ENCODE measurements around the gene TMEM92. TPM values are rescaled to one million over a fixed set of nuclear protein-coding genes. Genes with fewer than 3 reads are reported as not detected.

TMEM92 gene
- total and polyA plus RNA-seq, 5 donors from 2014 or later, result not detected

- no peak overlapping the region for H3K4me3 Mint-ChIP-seq
- no peaks in the 10 kb centered on the region for H3K27me3 ChIP-seq (ENCODE audit: control insufficient read depth, insufficient read depth, low read length)
Observed at GRCh38 chr17:50275279-50275678, 1.0 kb downstream of the TMEM92 start.

DNA sequence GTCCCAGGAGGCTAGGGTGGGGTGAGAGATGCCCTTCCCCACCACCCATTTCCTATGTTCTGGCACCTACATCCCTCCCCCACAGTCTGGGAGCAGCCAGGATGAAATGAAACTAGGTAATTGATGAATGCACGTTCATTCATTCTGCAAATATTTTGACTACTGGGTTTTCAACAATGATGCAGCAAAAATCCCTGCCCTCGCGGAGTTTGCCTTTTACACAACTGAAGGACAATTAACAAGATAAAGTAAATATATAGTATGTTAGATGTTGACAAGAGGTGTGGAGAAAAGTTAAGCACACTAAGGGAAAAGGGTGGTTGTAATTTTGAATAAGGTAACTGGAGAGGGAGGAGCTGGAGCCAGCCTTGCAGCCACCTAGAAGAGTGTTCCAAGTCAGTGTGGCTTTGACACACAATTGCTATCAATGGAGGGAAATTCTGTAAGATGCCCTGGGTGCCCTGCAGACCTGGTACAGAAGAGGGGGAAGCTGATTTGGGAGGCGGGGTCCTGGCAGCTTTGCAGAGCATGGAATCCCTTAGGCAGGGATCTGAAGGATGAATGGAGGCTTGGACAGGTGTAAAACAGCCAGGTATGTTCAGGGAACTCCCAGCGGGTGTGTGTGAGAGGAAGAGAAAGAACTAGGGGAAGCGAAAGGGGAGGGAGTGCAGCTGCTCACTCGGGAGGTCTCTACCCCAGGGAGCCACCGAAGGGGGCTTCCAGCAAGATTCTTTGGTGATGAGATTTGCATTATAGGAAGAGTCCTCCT, 2.5 kb downstream of the TMEM92 start:
- H3K27ac ChIP-seq (ENCODE audit: insufficient read depth, low read length, poor library complexity, severe bottlenecking), result no peak overlapping the region
- no peak for DNase-seq
- H3K36me3 ChIP-seq (ENCODE audit: control insufficient read depth, insufficient read depth, low read length), result no peaks in the 10 kb centered on the region
- H3K4me3 ChIP-seq (ENCODE audit: low read depth, low read length), result no peak overlapping the region
- Mint-ChIP-seq H3K36me3 (no peaks in the 10 kb centered on the region), H3K4me3 (no peak overlapping the region), H3K9me3 (no peaks in the 10 kb centered on the region), H3K27ac (no peak overlapping the region), H3K4me1 (peaks cover 0 to 9% (median 0%) of the 10 kb centered on the region in 4 donors), H3K27me3 (peaks cover 37% of the 10 kb centered on the region)
- H3K27me3 ChIP-seq (ENCODE audit: control insufficient read depth, insufficient read depth, low read length), result no peaks in the 10 kb centered on the region
- ATAC-seq (ENCODE audit: low read depth in 2 of 2), result no peak
- H3K9me3 ChIP-seq (ENCODE audit: control insufficient read depth in 2 of 2, low read length in 2 of 2), result no peaks in the 10 kb centered on the region
- peaks cover 9% of the 10 kb centered on the region for H3K4me1 ChIP-seq (ENCODE audit: control insufficient read depth, insufficient read depth, low read length, poor library complexity, severe bottlenecking)

More at GRCh38 chr17:50275279-50275678, 1.0 kb downstream of the TMEM92 start:
- H3K4me3 ChIP-seq (ENCODE audit: low read depth, low read length), result no peak overlapping the region
- peaks cover 9% of the 10 kb centered on the region for H3K4me1 ChIP-seq (ENCODE audit: control insufficient read depth, insufficient read depth, low read length, poor library complexity, severe bottlenecking)
- H3K36me3 ChIP-seq (ENCODE audit: control insufficient read depth, insufficient read depth, low read length), result no peaks in the 10 kb centered on the region
- Mint-ChIP-seq H3K36me3 (no peaks in the 10 kb centered on the region), H3K27me3 (peaks cover 35% of the 10 kb centered on the region), H3K4me1 (peaks cover 0 to 9% (median 0%) of the 10 kb centered on the region in 4 donors), H3K9me3 (no peaks in the 10 kb centered on the region), H3K27ac (no peak overlapping the region)
- ATAC-seq (ENCODE audit: low read depth in 2 of 2), result no peak
- no peak for DNase-seq
- no peaks in the 10 kb centered on the region for H3K9me3 ChIP-seq (ENCODE audit: control insufficient read depth in 2 of 2, low read length in 2 of 2)
- H3K27ac ChIP-seq (ENCODE audit: insufficient read depth, low read length, poor library complexity, severe bottlenecking), result no peak overlapping the region

DNA sequence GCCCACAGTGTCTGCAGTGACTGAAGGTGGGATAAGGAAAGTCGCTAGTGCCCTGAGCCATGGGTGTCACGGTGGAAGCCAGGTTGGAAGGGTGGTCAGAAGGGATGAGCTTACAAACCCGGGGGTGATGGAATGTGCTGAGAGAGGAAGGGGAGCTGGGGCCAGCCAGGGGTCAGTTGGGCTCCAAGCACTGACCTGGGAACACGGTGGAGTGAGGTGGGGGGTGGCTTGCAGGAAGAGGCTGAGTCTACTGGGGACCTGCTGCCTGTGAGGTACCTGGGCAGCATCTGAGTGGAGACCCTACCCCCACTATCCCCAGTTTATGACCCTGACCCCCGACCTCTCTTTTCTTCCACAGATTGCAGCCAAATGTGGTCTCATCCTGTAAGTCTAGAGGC, 3.1 kb downstream of the TMEM92 start:
- Mint-ChIP-seq H3K4me1 (peaks cover 0 to 9% (median 0%) of the 10 kb centered on the region in 4 donors), H3K4me3 (no peak overlapping the region), H3K27me3 (peaks cover 38% of the 10 kb centered on the region), H3K9me3 (peaks cover 0 to 3% (median 0%) of the 10 kb centered on the region in 7 donors), H3K27ac (no peak overlapping the region), H3K36me3 (no peaks in the 10 kb centered on the region)
- Histone ChIP-seq H3K4me3 (ENCODE audit: low read depth, low read length) (no peak overlapping the region), H3K4me1 (ENCODE audit: control insufficient read depth, insufficient read depth, low read length, poor library complexity, severe bottlenecking) (peaks cover 9% of the 10 kb centered on the region), H3K9me3 (ENCODE audit: control insufficient read depth in 2 of 2, low read length in 2 of 2) (no peaks in the 10 kb centered on the region), H3K27me3 (ENCODE audit: control insufficient read depth, insufficient read depth, low read length) (no peaks in the 10 kb centered on the region), H3K27ac (ENCODE audit: insufficient read depth, low read length, poor library complexity, severe bottlenecking) (no peak overlapping the region), H3K36me3 (ENCODE audit: control insufficient read depth, insufficient read depth, low read length) (no peaks in the 10 kb centered on the region)
- no peak for DNase-seq
- no peak for ATAC-seq (ENCODE audit: low read depth in 2 of 2)

DNA sequence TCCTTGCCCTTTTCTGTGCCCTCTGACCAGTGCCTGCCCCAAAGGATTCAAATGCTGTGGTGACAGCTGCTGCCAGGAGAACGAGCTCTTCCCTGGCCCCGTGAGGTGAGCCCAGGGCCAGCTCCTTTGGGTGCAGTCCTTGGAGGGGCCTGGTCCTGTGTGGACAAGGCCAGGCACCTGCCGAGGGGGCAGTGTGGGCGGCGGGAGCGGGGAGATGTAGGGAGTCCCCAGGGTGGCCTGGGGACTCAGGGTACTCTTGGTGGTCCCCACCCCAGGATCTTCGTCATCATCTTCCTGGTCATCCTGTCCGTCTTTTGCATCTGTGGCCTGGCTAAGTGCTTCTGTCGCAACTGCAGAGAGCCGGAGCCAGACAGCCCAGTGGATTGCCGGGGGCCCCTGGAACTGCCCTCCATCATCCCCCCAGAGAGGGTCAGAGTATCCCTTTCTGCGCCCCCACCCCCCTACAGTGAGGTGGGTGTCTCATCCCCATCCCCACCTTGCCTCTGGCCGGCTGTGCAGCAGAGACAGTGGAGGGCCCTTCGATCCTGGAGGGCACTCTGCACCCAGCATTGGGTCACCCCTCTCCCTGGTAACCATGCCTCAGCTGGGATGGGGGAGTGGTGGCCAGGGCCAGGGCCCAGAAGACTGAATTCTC, 4.4 kb downstream of the TMEM92 start:
- Histone ChIP-seq H3K4me3 (ENCODE audit: low read depth, low read length) (no peak overlapping the region), H3K36me3 (ENCODE audit: control insufficient read depth, insufficient read depth, low read length) (no peaks in the 10 kb centered on the region), H3K9me3 (ENCODE audit: control insufficient read depth in 2 of 2, low read length in 2 of 2) (no peaks in the 10 kb centered on the region), H3K27me3 (ENCODE audit: control insufficient read depth, insufficient read depth, low read length) (no peaks in the 10 kb centered on the region), H3K4me1 (ENCODE audit: control insufficient read depth, insufficient read depth, low read length, poor library complexity, severe bottlenecking) (peaks cover 3% of the 10 kb centered on the region), H3K27ac (ENCODE audit: insufficient read depth, low read length, poor library complexity, severe bottlenecking) (no peak overlapping the region)
- Mint-ChIP-seq H3K4me1 (peaks cover 0 to 6% (median 0%) of the 10 kb centered on the region in 4 donors), H3K27ac (no peak overlapping the region), H3K27me3 (peaks cover 39% of the 10 kb centered on the region), H3K4me3 (no peak overlapping the region), H3K36me3 (no peaks in the 10 kb centered on the region), H3K9me3 (peaks cover 0 to 3% (median 0%) of the 10 kb centered on the region in 7 donors)
- ATAC-seq (ENCODE audit: low read depth in 2 of 2), result no peak
- no peak for DNase-seq

- Mint-ChIP-seq H3K9me3 (peaks cover 0 to 4% (median 0%) of the 10 kb centered on the region in 7 donors), H3K27me3 (peaks cover 41% of the 10 kb centered on the region), H3K36me3 (no peaks in the 10 kb centered on the region), H3K4me1 (peaks cover 0 to 6% (median 0%) of the 10 kb centered on the region in 4 donors), H3K4me3 (no peak overlapping the region), H3K27ac (no peak overlapping the region)
- H3K4me3 ChIP-seq (ENCODE audit: low read depth, low read length), result no peak overlapping the region
- no peak for DNase-seq
- no peak for ATAC-seq (ENCODE audit: low read depth in 2 of 2)
- no peak overlapping the region for H3K27ac ChIP-seq (ENCODE audit: insufficient read depth, low read length, poor library complexity, severe bottlenecking)
- H3K27me3 ChIP-seq (ENCODE audit: control insufficient read depth, insufficient read depth, low read length), result no peaks in the 10 kb centered on the region
- no peaks in the 10 kb centered on the region for H3K9me3 ChIP-seq (ENCODE audit: control insufficient read depth in 2 of 2, low read length in 2 of 2)
- H3K4me1 ChIP-seq (ENCODE audit: control insufficient read depth, insufficient read depth, low read length, poor library complexity, severe bottlenecking), result peaks cover 3% of the 10 kb centered on the region
- H3K36me3 ChIP-seq (ENCODE audit: control insufficient read depth, insufficient read depth, low read length), result no peaks in the 10 kb centered on the region
Observed at GRCh38 chr17:50279181-50279526, 4.9 kb downstream of the TMEM92 start.

DNA sequence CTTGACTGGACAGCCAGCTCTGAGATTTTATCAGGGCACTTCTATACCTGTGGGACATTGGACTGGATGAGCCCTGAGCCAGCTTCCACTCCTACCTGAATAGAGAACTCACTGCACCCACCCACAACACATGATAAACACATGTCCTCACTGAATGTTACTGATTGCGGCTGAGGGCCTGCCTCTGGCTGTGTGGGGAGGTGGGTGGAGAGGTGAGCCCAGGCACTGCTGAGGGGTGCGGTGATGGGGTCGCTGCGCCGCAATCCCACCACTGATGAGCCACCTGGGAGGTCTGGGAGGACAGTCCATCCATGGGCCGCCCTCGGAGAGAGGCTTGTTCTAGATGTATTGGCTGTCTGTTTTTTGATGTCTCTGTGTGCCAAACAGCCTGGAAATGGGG, 5.4 kb downstream of the TMEM92 start:
- Mint-ChIP-seq H3K27me3 (peaks cover 43% of the 10 kb centered on the region), H3K27ac (no peak overlapping the region), H3K36me3 (no peaks in the 10 kb centered on the region), H3K4me3 (no peak overlapping the region), H3K9me3 (peaks cover 0 to 4% (median 0%) of the 10 kb centered on the region in 7 donors), H3K4me1 (peaks cover 0 to 6% (median 0%) of the 10 kb centered on the region in 4 donors)
- H3K9me3 ChIP-seq (ENCODE audit: control insufficient read depth in 2 of 2, low read length in 2 of 2), result no peaks in the 10 kb centered on the region
- no peaks in the 10 kb centered on the region for H3K36me3 ChIP-seq (ENCODE audit: control insufficient read depth, insufficient read depth, low read length)
- ATAC-seq (ENCODE audit: low read depth in 2 of 2) (no peak), DNase-seq (no peak)
- H3K4me1 ChIP-seq (ENCODE audit: control insufficient read depth, insufficient read depth, low read length, poor library complexity, severe bottlenecking), result peaks cover 3% of the 10 kb centered on the region
- H3K4me3 ChIP-seq (ENCODE audit: low read depth, low read length), result no peak overlapping the region
- H3K27me3 ChIP-seq (ENCODE audit: control insufficient read depth, insufficient read depth, low read length), result no peaks in the 10 kb centered on the region
- no peak overlapping the region for H3K27ac ChIP-seq (ENCODE audit: insufficient read depth, low read length, poor library complexity, severe bottlenecking)

DNA sequence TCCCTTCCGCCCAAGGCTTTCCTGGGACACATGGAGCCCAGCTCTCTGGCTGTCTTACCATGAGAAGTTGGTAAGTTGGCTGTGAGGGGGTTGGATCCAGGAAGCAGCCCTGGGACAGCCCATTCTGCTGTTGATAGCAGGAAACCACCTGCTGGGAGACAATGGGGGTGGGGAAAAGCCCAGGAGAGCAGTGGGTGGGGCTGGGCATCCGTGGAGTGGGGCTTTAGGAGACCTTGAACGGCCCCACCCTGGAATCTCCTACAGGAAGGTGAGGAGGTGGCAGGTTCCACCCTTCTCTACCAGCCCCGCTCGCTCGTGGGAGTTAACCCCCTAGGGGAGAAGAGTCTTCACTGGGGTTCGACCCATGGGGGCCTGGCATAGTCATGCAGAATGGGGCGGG, 5.8 kb downstream of the TMEM92 start:
- no peak overlapping the region for H3K4me3 Mint-ChIP-seq
- peaks cover 0 to 4% (median 0%) of the 10 kb centered on the region in 7 donors for H3K9me3 Mint-ChIP-seq
- ATAC-seq (ENCODE audit: low read depth in 2 of 2) (no peak), DNase-seq (no peak)
- no peak overlapping the region for H3K27ac Mint-ChIP-seq
- H3K27me3 ChIP-seq (ENCODE audit: control insufficient read depth, insufficient read depth, low read length), result no peaks in the 10 kb centered on the region
- peaks cover 0 to 6% (median 0%) of the 10 kb centered on the region in 4 donors for H3K4me1 Mint-ChIP-seq
- H3K27ac ChIP-seq (ENCODE audit: insufficient read depth, low read length, poor library complexity, severe bottlenecking), result no peak overlapping the region
- H3K36me3 Mint-ChIP-seq, result no peaks in the 10 kb centered on the region
- H3K4me1 ChIP-seq (ENCODE audit: control insufficient read depth, insufficient read depth, low read length, poor library complexity, severe bottlenecking), result peaks cover 3% of the 10 kb centered on the region
- no peaks in the 10 kb centered on the region for H3K36me3 ChIP-seq (ENCODE audit: control insufficient read depth, insufficient read depth, low read length)
- peaks cover 41% of the 10 kb centered on the region for H3K27me3 Mint-ChIP-seq
- no peak overlapping the region for H3K4me3 ChIP-seq (ENCODE audit: low read depth, low read length)
- H3K9me3 ChIP-seq (ENCODE audit: control insufficient read depth in 2 of 2, low read length in 2 of 2), result no peaks in the 10 kb centered on the region
